NCI-H2081 (cell line): Measurements from ENCODE around the gene JSRP1.
A peak's percentile ranks its signal among the peaks of the same experiment; 100 is the strongest.

ENCODE experiments used
- DNase-seq, 2 experiments: peaks; one replicate each; lab custom pipeline; 2025; lab: John Stamatoyannopoulos, UW

The JSRP1 gene

GRCh38 chr19:2246801-2247361 lies 9.3 kb downstream of the JSRP1 start:
- no peak for DNase-seq

GRCh38 chr19:2246014-2246620 lies 10.1 kb downstream of the JSRP1 start:
- no peak for DNase-seq

GRCh38 chr19:2245273-2245672 lies 10.9 kb downstream of the JSRP1 start:
- DNase-seq, result no peak

GRCh38 chr19:2244486-2244885 lies 11.7 kb downstream of the JSRP1 start:
- no peak for DNase-seq

- no peak for DNase-seq
These were observed 12.1 kb downstream of the JSRP1 start for GRCh38 chr19:2244125-2244411.

GRCh38 chr19:2243274-2244124 lies 12.7 kb downstream of the JSRP1 start:
- no peak for DNase-seq

- no peak for DNase-seq
These were observed 13.4 kb downstream of the JSRP1 start for GRCh38 chr19:2242816-2243215.

- DNase-seq, result no peak
These were observed 14.1 kb downstream of the JSRP1 start for GRCh38 chr19:2242092-2242537.

GRCh38 chr19:2240881-2241760 lies 15.1 kb downstream of the JSRP1 start:
- DNase-seq, result no peak

- no peak for DNase-seq
These were observed 16.1 kb downstream of the JSRP1 start for GRCh38 chr19:2239771-2240770.

GRCh38 chr19:2239173-2239572 lies 17.0 kb downstream of the JSRP1 start:
- DNase-seq, result no peak

- no peak for DNase-seq
These were observed 18.4 kb downstream of the JSRP1 start for GRCh38 chr19:2237869-2238153.

GRCh38 chr19:2237051-2237868 lies 19.0 kb downstream of the JSRP1 start:
- DNase-seq, result peak in 1 of 2 experiments; percentile 72

GRCh38 chr19:2236314-2237050 lies 19.7 kb downstream of the JSRP1 start, which contains the start of the genes PLEKHJ1 and SF3A2:
Gene PLEKHJ1, minus strand, starts transcription at chr19:2236329. Its CDS starts 81 bp downstream, at chr19:2236248.
Gene SF3A2, plus strand, starts transcription at chr19:2236824. Its CDS starts 6,595 bp downstream, at chr19:2243419.
- DNase-seq, result peak; percentile 97

GRCh38 chr19:2236064-2236313 lies 20.2 kb downstream of the JSRP1 start:
- DNase-seq, result no peak

- DNase-seq, result peak; percentile 80 to 85
These were observed 20.7 kb downstream of the JSRP1 start for GRCh38 chr19:2235381-2236063.

- no peak for DNase-seq
These were observed 21.2 kb downstream of the JSRP1 start for GRCh38 chr19:2234996-2235380.

GRCh38 chr19:2233601-2234280 lies 22.5 kb downstream of the JSRP1 start:
- DNase-seq, result no peak
